AG09309 (cell line): ENCODE measurements around the gene IFRD2.

Experiments used
- DNase-seq: peaks from one replicate; pipeline ENCODE4 v3.0.0-alpha.2; 2010; ENCODE audit warnings: low read depth
- H3K4me3 ChIP-seq: 2 replicates; pipeline ENCODE4 v1.5.1; 2011; ENCODE audit warnings: mild to moderate bottlenecking, low read depth, low read length, moderate library complexity; ENCODE audit not compliant: control insufficient read depth
- TF ChIP-seq, protein P1 (sequence below): IDR thresholded peaks from 2 replicates; pipeline ENCODE4 v1.5.1; 2011; ENCODE audit warnings: mild to moderate bottlenecking, low read depth, low read length, inconsistent platforms; ENCODE audit not compliant: insufficient read depth, control insufficient read depth; ENCODE audit errors: missing control alignments

IFRD2 gene

GRCh38 chr3:50241163-50241562 is 51.1 kb downstream of the IFRD2 start:
- TF ChIP-seq, protein P1, sequence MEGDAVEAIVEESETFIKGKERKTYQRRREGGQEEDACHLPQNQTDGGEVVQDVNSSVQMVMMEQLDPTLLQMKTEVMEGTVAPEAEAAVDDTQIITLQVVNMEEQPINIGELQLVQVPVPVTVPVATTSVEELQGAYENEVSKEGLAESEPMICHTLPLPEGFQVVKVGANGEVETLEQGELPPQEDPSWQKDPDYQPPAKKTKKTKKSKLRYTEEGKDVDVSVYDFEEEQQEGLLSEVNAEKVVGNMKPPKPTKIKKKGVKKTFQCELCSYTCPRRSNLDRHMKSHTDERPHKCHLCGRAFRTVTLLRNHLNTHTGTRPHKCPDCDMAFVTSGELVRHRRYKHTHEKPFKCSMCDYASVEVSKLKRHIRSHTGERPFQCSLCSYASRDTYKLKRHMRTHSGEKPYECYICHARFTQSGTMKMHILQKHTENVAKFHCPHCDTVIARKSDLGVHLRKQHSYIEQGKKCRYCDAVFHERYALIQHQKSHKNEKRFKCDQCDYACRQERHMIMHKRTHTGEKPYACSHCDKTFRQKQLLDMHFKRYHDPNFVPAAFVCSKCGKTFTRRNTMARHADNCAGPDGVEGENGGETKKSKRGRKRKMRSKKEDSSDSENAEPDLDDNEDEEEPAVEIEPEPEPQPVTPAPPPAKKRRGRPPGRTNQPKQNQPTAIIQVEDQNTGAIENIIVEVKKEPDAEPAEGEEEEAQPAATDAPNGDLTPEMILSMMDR: no peak
- H3K4me3 ChIP-seq: no peak overlapping the region
- DNase-seq: no peak

DNA sequence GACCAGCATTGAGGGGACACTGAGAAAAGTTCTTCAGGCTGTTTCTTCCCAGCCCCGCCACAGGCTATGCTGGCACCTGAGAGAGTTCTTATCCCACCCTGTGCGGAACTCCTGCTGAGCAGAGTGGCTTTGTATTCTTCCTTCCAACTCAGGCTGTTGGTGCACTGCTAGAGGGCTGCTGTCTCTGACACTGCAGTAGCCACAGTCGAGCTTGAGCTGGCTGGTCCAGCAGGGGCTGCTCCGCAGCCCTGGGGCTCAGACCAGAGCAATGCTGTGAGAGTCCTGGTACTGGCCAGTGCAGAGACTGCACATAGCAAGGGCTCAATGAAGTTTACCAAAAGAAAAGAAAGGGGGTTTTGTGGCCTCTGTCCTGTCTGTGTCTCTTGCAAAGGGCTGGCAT is 52.6 kb downstream of the IFRD2 start:
- DNase-seq: no peak
- no peak overlapping the region for H3K4me3 ChIP-seq
- TF ChIP-seq, protein P1: no peak

- TF ChIP-seq, protein P1: no peak
- H3K4me3 ChIP-seq: peak overlapping the region; percentile 93
- DNase-seq: no peak
These were observed 53.6 kb downstream of the IFRD2 start for GRCh38 chr3:50238549-50239026.

- TF ChIP-seq, protein P1: no peak
- DNase-seq: peak; percentile 62
- peak overlapping the region; percentile 93 for H3K4me3 ChIP-seq
These were observed 54.3 kb downstream of the IFRD2 start for GRCh38 chr3:50237754-50238548.
